ENCODE results near the gene AMTN. TPM values are rescaled to one million over a fixed set of nuclear protein-coding genes. Genes with fewer than 3 reads are reported as not detected.
"Not testable (repeated sequence)": the region's sequence is repeated elsewhere in the genome, so short reads cannot be mapped to it uniquely, and the experiment has no call there.

The AMTN gene, protein sequence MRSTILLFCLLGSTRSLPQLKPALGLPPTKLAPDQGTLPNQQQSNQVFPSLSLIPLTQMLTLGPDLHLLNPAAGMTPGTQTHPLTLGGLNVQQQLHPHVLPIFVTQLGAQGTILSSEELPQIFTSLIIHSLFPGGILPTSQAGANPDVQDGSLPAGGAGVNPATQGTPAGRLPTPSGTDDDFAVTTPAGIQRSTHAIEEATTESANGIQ
- polyA plus RNA-seq (2011; rRNA removed) = not detected in 2 replicates
- polyA minus RNA-seq (2011; rRNA and poly(A)+ RNA removed) = not detected in 2 replicates

DNA sequence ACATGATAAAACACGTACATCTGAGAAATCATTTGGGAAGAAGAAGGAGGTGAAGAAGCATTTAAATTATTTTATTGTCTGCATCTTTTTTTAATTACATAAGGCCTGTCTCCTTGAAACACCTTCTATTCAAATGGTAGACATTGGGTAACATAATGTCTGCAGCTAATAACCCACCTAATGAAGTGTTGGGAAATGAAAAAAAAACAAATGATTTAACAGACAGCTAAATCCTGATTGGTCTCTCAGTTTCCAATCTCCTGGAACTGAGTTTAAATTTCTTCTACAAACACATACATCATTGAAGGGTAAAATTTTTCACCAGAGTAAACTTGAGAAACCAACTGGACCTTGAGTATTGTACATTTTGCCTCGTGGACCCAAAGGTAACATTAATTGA, at the start of gene AMTN:
Gene AMTN (plus strand): TSS at position 301 of the 400 bp plus-strand sequence. CDS start 209 bp downstream, outside the sequence.
- no peak for DNase-seq (ENCODE audit: low read depth, low spot score)
- ChIA-PET CTCF (interaction anchor here (0.5 kb wide), 1 partner anchor 1196 kb away, joined by 6 read pairs; no protein-coding TSS in a partner anchor), POLR2A (no interaction called here)
- Histone ChIP-seq H3K4me3 (ENCODE audit: low read depth, low read length) (no peak within 1 kb of the TSS), H3K27me3 (ENCODE audit: control insufficient read depth, insufficient read depth, low read length) (no peaks in the 10 kb centered on the region), H3K9me3 (ENCODE audit: control insufficient read depth, insufficient read depth, low read length) (no peaks in the 10 kb centered on the region), H3K27ac (ENCODE audit: low read depth, low read length) (no peak within 1 kb of the TSS)
- TF ChIP-seq, protein P1, sequence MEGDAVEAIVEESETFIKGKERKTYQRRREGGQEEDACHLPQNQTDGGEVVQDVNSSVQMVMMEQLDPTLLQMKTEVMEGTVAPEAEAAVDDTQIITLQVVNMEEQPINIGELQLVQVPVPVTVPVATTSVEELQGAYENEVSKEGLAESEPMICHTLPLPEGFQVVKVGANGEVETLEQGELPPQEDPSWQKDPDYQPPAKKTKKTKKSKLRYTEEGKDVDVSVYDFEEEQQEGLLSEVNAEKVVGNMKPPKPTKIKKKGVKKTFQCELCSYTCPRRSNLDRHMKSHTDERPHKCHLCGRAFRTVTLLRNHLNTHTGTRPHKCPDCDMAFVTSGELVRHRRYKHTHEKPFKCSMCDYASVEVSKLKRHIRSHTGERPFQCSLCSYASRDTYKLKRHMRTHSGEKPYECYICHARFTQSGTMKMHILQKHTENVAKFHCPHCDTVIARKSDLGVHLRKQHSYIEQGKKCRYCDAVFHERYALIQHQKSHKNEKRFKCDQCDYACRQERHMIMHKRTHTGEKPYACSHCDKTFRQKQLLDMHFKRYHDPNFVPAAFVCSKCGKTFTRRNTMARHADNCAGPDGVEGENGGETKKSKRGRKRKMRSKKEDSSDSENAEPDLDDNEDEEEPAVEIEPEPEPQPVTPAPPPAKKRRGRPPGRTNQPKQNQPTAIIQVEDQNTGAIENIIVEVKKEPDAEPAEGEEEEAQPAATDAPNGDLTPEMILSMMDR (IDR thresholded peaks at IDR 0.05; ENCODE audit: low read depth, low read length) = no peak

DNA sequence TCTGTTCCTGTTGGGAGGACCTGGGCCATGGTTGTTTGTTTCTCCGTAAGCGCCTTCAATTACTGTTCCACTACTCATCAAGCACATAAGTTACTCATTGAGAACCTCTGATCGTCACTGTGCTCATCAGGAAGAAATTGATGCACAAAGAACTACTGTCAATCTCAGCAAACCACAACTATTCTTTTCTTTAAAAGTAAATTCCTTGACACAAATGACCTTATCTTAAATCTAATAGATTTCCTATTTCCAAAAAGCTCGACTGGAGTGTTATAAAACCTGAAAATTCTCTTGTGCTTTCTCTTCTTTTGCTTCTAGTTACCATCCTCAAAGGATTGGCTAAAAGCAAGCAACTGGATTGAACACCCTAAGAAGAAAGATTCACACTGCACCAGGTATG, 46.5 kb upstream of the AMTN start, which contains the start of gene MUC7:
Gene MUC7 (plus strand): TSS at position 301 of the 400 bp plus-strand sequence. CDS start 1,825 bp downstream, outside the sequence.
- ChIA-PET CTCF (no interaction called here), POLR2A (no interaction called here)
- H3K9me3 ChIP-seq (ENCODE audit: control insufficient read depth, insufficient read depth, low read length) = no peaks in the 10 kb centered on the region
- no peaks in the 10 kb centered on the region for H3K27me3 ChIP-seq (ENCODE audit: control insufficient read depth, insufficient read depth, low read length)
- TF ChIP-seq, protein P1 (IDR thresholded peaks at IDR 0.05; ENCODE audit: low read depth, low read length) = no peak
- no peak within 1 kb of the TSS for H3K27ac ChIP-seq (ENCODE audit: low read depth, low read length)
- DNase-seq (ENCODE audit: low read depth, low spot score) = no peak
- H3K4me3 ChIP-seq (ENCODE audit: low read depth, low read length) = no peak within 1 kb of the TSS

DNA sequence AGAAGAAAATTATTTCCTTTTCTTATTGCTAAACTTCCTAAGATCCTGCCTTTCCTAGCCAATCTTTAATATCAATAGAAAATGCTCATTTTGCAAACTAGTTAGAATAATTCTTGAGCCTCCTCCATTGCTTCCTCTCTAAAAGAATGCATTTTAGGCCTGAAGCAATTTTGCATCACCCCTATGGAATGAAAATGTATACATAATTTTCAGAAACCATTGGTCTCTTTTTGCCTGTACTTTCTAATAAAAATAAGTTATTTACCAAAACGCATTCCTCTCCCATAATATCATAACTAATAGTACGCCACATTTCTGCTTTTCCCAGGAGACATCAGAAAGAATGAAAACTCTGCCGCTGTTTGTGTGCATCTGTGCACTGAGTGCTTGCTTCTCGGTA, 44.7 kb upstream of the AMTN start:
- Histone ChIP-seq H3K9me3 (ENCODE audit: control insufficient read depth, insufficient read depth, low read length) (no peaks in the 10 kb centered on the region), H3K27me3 (ENCODE audit: control insufficient read depth, insufficient read depth, low read length) (no peaks in the 10 kb centered on the region), H3K27ac (ENCODE audit: low read depth, low read length) (no peak overlapping the region), H3K4me3 (ENCODE audit: low read depth, low read length) (no peak overlapping the region)
- peak; percentile 2 for DNase-seq (ENCODE audit: low read depth, low spot score)
- ChIA-PET POLR2A (no interaction called here), CTCF (no interaction called here)
- TF ChIP-seq, protein P1 (IDR thresholded peaks at IDR 0.05; ENCODE audit: low read depth, low read length) = no peak

DNA sequence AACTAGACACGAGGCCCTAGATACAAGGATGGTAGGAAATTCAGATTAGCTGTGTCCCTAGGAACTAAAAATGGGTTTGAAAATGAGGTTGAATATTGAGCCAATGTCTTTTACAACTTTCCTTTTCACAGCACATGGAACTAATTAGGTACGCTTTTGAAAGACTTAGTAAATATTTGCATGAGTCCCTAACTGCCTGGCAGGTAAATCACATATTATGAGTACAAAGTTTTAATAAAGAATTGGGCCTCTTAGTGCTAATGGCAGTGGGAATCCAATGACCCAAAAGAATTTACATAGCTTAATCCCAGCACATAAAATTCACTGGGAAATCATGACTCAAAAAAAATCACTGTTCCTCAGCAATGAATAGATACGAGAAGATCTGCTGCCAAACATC, 29.6 kb upstream of the AMTN start:
- Histone ChIP-seq H3K27ac (ENCODE audit: low read depth, low read length) (no peak overlapping the region), H3K9me3 (ENCODE audit: control insufficient read depth, insufficient read depth, low read length) (no peaks in the 10 kb centered on the region), H3K4me3 (ENCODE audit: low read depth, low read length) (no peak overlapping the region), H3K27me3 (ENCODE audit: control insufficient read depth, insufficient read depth, low read length) (no peaks in the 10 kb centered on the region)
- TF ChIP-seq, protein P1 (IDR thresholded peaks at IDR 0.05; ENCODE audit: low read depth, low read length) = no peak
- ChIA-PET POLR2A (no interaction called here), CTCF (interaction anchor here (0.8 kb wide), 1 partner anchor 17 kb away, joined by 3 read pairs; no protein-coding TSS in a partner anchor)
- no peak for DNase-seq (ENCODE audit: low read depth, low spot score)

DNA sequence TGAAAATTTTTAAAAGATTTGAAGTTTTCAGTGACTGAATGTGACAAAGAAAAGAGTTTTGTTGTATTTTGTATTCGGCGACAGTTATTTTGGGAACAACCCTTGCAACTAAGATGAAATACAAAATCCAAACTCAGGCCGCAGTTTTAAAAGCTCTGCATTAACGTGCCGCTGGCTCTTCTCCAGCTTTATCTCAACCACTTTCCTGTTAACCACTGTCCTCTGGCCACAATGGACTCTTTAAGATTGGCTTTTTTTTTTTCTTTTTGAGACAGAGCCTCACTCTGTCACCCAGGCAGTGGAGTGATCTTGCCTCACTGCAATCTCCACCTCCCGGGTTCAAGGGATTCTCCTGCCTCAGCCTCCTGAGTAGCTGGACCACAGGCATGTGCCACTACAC, 22.1 kb upstream of the AMTN start:
- no peak overlapping the region for H3K27ac ChIP-seq (ENCODE audit: low read depth, low read length)
- TF ChIP-seq, protein P1 (IDR thresholded peaks at IDR 0.05; ENCODE audit: low read depth, low read length) = no peak
- H3K27me3 ChIP-seq (ENCODE audit: control insufficient read depth, insufficient read depth, low read length) = no peaks in the 10 kb centered on the region
- CTCF ChIA-PET = no interaction called here
- POLR2A ChIA-PET = no interaction called here
- no peak overlapping the region for H3K4me3 ChIP-seq (ENCODE audit: low read depth, low read length)
- DNase-seq (ENCODE audit: low read depth, low spot score) = no peak
- no peaks in the 10 kb centered on the region for H3K9me3 ChIP-seq (ENCODE audit: control insufficient read depth, insufficient read depth, low read length)

DNA sequence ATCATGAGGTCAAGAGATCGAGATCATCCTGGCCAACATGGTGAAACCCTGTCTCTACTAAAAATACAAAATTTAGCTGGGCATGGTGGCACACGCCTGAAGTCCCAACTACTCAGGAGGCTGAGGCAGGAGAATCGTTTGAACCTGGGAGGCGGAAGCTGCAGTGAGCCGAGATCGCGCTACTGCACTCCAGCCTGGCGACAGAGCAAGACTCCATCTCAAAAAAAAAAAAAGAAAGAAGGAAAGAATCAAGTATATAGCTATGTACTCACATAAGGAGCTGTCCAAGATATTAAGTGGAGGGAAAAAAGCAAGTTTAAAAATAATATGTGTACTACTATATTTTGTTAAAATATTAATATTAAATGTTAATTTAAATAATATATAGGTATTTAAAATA, 16.5 kb upstream of the AMTN start:
- H3K27me3 ChIP-seq (ENCODE audit: control insufficient read depth, insufficient read depth, low read length); POLR2A ChIA-PET; DNase-seq (ENCODE audit: low read depth, low spot score); H3K4me3 ChIP-seq (ENCODE audit: low read depth, low read length); H3K9me3 ChIP-seq (ENCODE audit: control insufficient read depth, insufficient read depth, low read length); H3K27ac ChIP-seq (ENCODE audit: low read depth, low read length); CTCF ChIA-PET: not testable (repeated sequence)
